B cell (primary cell): ENCODE results near the gene HDDC3. TPM values are rescaled to one million over a fixed set of nuclear protein-coding genes. Genes with fewer than 3 reads are reported as not detected.

Experiments
- ATAC-seq: fragments of 200-7000 bp; cut with Tn5 transposase; one replicate; pipeline ENCODE4 v1.10.0; 2021; ENCODE audit warnings: low read depth, mild to moderate bottlenecking, moderate number of reproducible peaks, moderate library complexity
- CTCF ChIA-PET: fragments of 350-600 bp; sonication (Branson Sonifier 250); formaldehyde crosslinking; loops from one replicate; lab custom pipeline; 2021; ENCODE audit warnings: antibody characterized with exemption, inconsistent platforms; lab: Charles Lee
- POLR2A ChIA-PET: fragments of 350-600 bp; sonication (Branson Sonifier 250); formaldehyde crosslinking; loops from one replicate; lab custom pipeline; 2021; ENCODE audit warnings: antibody characterized with exemption; lab: Charles Lee
- DNase-seq: peaks from one replicate; pipeline ENCODE4 v3.0.0; 2013
- H2AFZ ChIP-seq: 2 replicates; pipeline ENCODE4 v1.6.1; 2012; ENCODE audit warnings: mild to moderate bottlenecking, low read depth, low read length; ENCODE audit not compliant: insufficient read depth, poor library complexity, severe bottlenecking
- H3K27ac ChIP-seq, 2 donors: 1 replicate in 1 of 2; 2 replicates in 1 of 2; pipeline ENCODE4 v1.5.1; 2012 to 2013; ENCODE audit warnings: low read length in 2 of 2, mild to moderate bottlenecking in 2 of 2, moderate library complexity in 1 of 2
- H3K27me3 ChIP-seq, 4 experiments: fragments of 200-600 bp in 1 of 4; sonication (generic) in 1 of 4; replicated peaks in 1 of 4; 1 replicate in 2 of 4; 2 replicates in 2 of 4; pipeline versions ENCODE4 v1.6.1 to v1.7.0; 2013 to 2016; ENCODE audit warnings: low read length in 3 of 4, mild to moderate bottlenecking in 2 of 4, mixed read lengths in 1 of 4, moderate library complexity in 1 of 4; ENCODE audit not compliant: insufficient read depth in 4 of 4, control insufficient read depth in 3 of 4; ENCODE audit errors: control extremely low read depth in 1 of 4
- H3K36me3 ChIP-seq, 2 experiments: replicated peaks in 1 of 2; 1 replicate in 1 of 2; 2 replicates in 1 of 2; pipeline versions ENCODE4 v1.6.1 to v1.7.1; 2013; ENCODE audit warnings: low read length in 1 of 2; ENCODE audit not compliant: insufficient read depth in 2 of 2, control insufficient read depth in 1 of 2; ENCODE audit errors: control extremely low read depth in 1 of 2, extremely low read depth in 1 of 2
- H3K4me1 ChIP-seq, 2 donors: fragments of 200-600 bp in 1 of 2; sonication (generic) in 1 of 2; 1 replicate in 1 of 2; 2 replicates in 1 of 2; pipeline versions ENCODE4 v1.5.1 to v1.6.1; 2013 to 2017; ENCODE audit warnings: low read length in 2 of 2; ENCODE audit not compliant: control insufficient read depth in 2 of 2, insufficient read depth in 2 of 2
- H3K4me2 ChIP-seq: replicated peaks from 2 replicates; pipeline ENCODE3; 2012; ENCODE audit warnings: mild to moderate bottlenecking, low read depth, low read length; ENCODE audit not compliant: poor library complexity, severe bottlenecking
- H3K4me3 ChIP-seq, 5 experiments: fragments of 200-600 bp in 1 of 5; sonication (generic) in 1 of 5; 1 replicate in 3 of 5; 2 replicates in 2 of 5; pipeline versions ENCODE4 v1.5.1 to v1.7.0; 2011 to 2016; ENCODE audit warnings: low read length in 4 of 5, mild to moderate bottlenecking in 4 of 5, low read depth in 2 of 5, control low read depth in 1 of 5, moderate library complexity in 1 of 5; ENCODE audit not compliant: insufficient read depth in 1 of 5; ENCODE audit errors: control extremely low read depth in 1 of 5, extremely low read depth in 1 of 5
- H3K79me2 ChIP-seq: fragments of 200-600 bp; sonication (generic); one replicate; pipeline ENCODE4 v1.6.0; 2016; ENCODE audit warnings: low read length; ENCODE audit not compliant: control insufficient read depth, insufficient read depth
- H3K9ac ChIP-seq: fragments of 200-600 bp; sonication (generic); 2 replicates; pipeline ENCODE4 v1.6.1; 2017; ENCODE audit warnings: mild to moderate bottlenecking, low read length, moderate library complexity
- H3K9me3 ChIP-seq, 3 donors: one replicate each; pipeline versions ENCODE4 v1.6.1 to v1.7.1; 2013; ENCODE audit warnings: low read length in 2 of 3; ENCODE audit not compliant: control insufficient read depth in 2 of 3, insufficient read depth in 1 of 3; ENCODE audit errors: control extremely low read depth in 1 of 3
- H4K20me1 ChIP-seq: 2 replicates; pipeline ENCODE4 v1.6.0; 2012; ENCODE audit warnings: mild to moderate bottlenecking, low read length; ENCODE audit not compliant: insufficient read depth, control insufficient read depth, poor library complexity, severe bottlenecking
- H3K27ac Mint-ChIP-seq: one replicate; pipeline ENCODE4 v1.8.0; 2021; ENCODE audit warnings: mixed read lengths
- H3K27me3 Mint-ChIP-seq: one replicate; pipeline ENCODE4 v1.8.0; 2021; ENCODE audit warnings: mixed read lengths
- H3K4me1 Mint-ChIP-seq: one replicate; pipeline ENCODE4 v1.8.0; 2021; ENCODE audit warnings: mixed read lengths
- H3K4me3 Mint-ChIP-seq: one replicate; pipeline ENCODE4 v1.8.0; 2021; ENCODE audit warnings: mixed read lengths
- H3K9me3 Mint-ChIP-seq: one replicate; pipeline ENCODE4 v1.8.0; 2022; ENCODE audit warnings: mixed read lengths; ENCODE audit not compliant: insufficient read depth
- CTCF ChIP-seq: fragments of 200-600 bp; IDR thresholded peaks from one replicate; pipeline ENCODE4 v1.8.0; 2022; ENCODE audit warnings: antibody characterized with exemption, mild to moderate bottlenecking
- EZH2 ChIP-seq: IDR thresholded peaks from 2 replicates; pipeline ENCODE4 v1.6.1; 2012; ENCODE audit warnings: borderline replicate concordance, low read depth, mild to moderate bottlenecking, moderate library complexity, low read length; ENCODE audit not compliant: insufficient read depth, poor library complexity, severe bottlenecking
- WGBS: methylation state at CpG from one replicate; pipeline ENCODE4 v1.1.5; 2013; ENCODE audit warnings: missing lambda C conversion rate; ENCODE audit not compliant: insufficient coverage; 5-methylcytosine and 5-hydroxymethylcytosine counted together
- intact Hi-C: fragments of 100-400 bp; cut with micrococcal nuclease; formaldehyde crosslinking; loops from one replicate; pipeline ENCODE4 v1.10.0; 2022
- polyA plus RNA-seq: library from polyadenylated mRNA; depleted of rRNA; stranded (reverse); fragments of >200 nt; gene quantifications from 2 replicates; pipeline ENCODE4 v1.2.3, GENCODE V29; 2012
- total RNA-seq, 2 donors: library from RNA; stranded (reverse); fragments of 120-200 nt in 1 of 2; gene quantifications; 1 replicate in 1 of 2; 2 replicates in 1 of 2; pipeline versions ENCODE4 v1.2.3 to v1.2.4, GENCODE V29; 2013 to 2022

HDDC3 gene
- total and polyA plus RNA-seq, 2 donors (not counting 1 experiment from before 2014, with no cell fraction given) = 23.9 to 26.8 TPM

GRCh38 chr15:90933301-90933700 lies 952 bp upstream of the HDDC3 start:
- Histone ChIP-seq H4K20me1 (peaks cover 9% of the 10 kb centered on the region), H3K9me3 (no peaks in the 10 kb centered on the region), H3K9ac (no peak overlapping the region), H3K4me2 (no peak overlapping the region), H3K27ac (no peak overlapping the region), H3K4me3 (no peak overlapping the region), H3K79me2 (peaks cover 14% of the 10 kb centered on the region), H3K27me3 (no peaks in the 10 kb centered on the region), H3K4me1 (peaks cover 42 to 64% of the 10 kb centered on the region in 2 donors), H3K36me3 (peaks cover 3 to 9% of the 10 kb centered on the region in 2 experiments), H2AFZ (no peak overlapping the region)
- Mint-ChIP-seq H3K4me3 (peak overlapping the region; percentile 98), H3K9me3 (no peaks in the 10 kb centered on the region), H3K27me3 (no peaks in the 10 kb centered on the region), H3K4me1 (peaks cover 52% of the 10 kb centered on the region), H3K27ac (peak overlapping the region; percentile 26)
- POLR2A ChIA-PET = interaction anchor here (1.9 to 6.9 kb wide), 3 partner anchors 31 to 48 kb away, joined by 5 to 66 read pairs (median 8); partner anchors contain the start of gene MAN2A2
- ATAC-seq (no peak), DNase-seq (no peak)
- CTCF ChIA-PET = interaction anchor here (0.5 to 9.5 kb wide), 29 partner anchors 10 to 700 kb away, joined by 3 to 260 read pairs (median 4); partner anchors contain the start of genes CIB1, FES, GDPGP1 and MAN2A2
- 75% methylated on average over 1 of the region's 1 CpG for WGBS
- intact Hi-C loops = loop anchor here (5.0 to 10.0 kb wide), 3 partner anchors 741 to 1238 kb away; partner anchors contain the start of genes AP3S2, PEX11A and WDR93
- TF ChIP-seq EZH2 (no peak), CTCF (no peak)

- H3K4me1 ChIP-seq = peaks cover 42 to 64% of the 10 kb centered on the region in 2 donors
- CTCF ChIA-PET = interaction anchor here (0.7 to 9.5 kb wide), 39 partner anchors 9 to 639 kb away, joined by 3 to 260 read pairs (median 4); partner anchors contain the start of genes FES, MAN2A2, RCCD1 and VPS33B
Observed at GRCh38 chr15:90932660-90932991, 277 bp upstream of the HDDC3 start.

More at GRCh38 chr15:90932660-90932991, 277 bp upstream of the HDDC3 start:
- Histone ChIP-seq H3K9ac (peak overlapping the region; percentile 79), H3K9me3 (no peaks in the 10 kb centered on the region), H3K27ac (peak overlapping the region; percentile 41 to 93), H3K4me2 (peak overlapping the region; percentile 94), H4K20me1 (peaks cover 9% of the 10 kb centered on the region), H3K79me2 (peaks cover 14% of the 10 kb centered on the region), H3K27me3 (no peaks in the 10 kb centered on the region), H2AFZ (peak overlapping the region; percentile 89), H3K4me3 (peak overlapping the region in 4 of 5 experiments; percentile 72 to 97 (median 88)), H3K36me3 (peaks cover 0 to 3% of the 10 kb centered on the region in 2 experiments)
- no peak for DNase-seq
- POLR2A ChIA-PET = interaction anchor here (0.6 to 6.9 kb wide), 11 partner anchors 10 to 1968 kb away, joined by 3 to 66 read pairs (median 4); partner anchors contain the start of genes CHD2, IDH2, MAN2A2 and RCCD1
- Mint-ChIP-seq H3K27ac (peak overlapping the region; percentile 99), H3K4me3 (peak overlapping the region; percentile 98), H3K27me3 (no peaks in the 10 kb centered on the region), H3K4me1 (peaks cover 52% of the 10 kb centered on the region), H3K9me3 (no peaks in the 10 kb centered on the region)
- TF ChIP-seq EZH2 (no peak), CTCF (peak; percentile 52)
- WGBS = 2% methylated on average over 4 of the region's 5 CpGs
- intact Hi-C loops = loop anchor here (5.0 to 10.0 kb wide), 3 partner anchors 740 to 1238 kb away; partner anchors contain the start of genes AP3S2, PEX11A and WDR93
- ATAC-seq = no peak
